ENCODE results near the gene C1orf159.

- TF ChIP-seq POLR2A (IDR thresholded peaks at IDR 0.05) (no peak), CTCF (IDR thresholded peaks at IDR 0.05) (no peak)
These were observed 39.4 kb upstream of the C1orf159 start for GRCh38 chr1:1155258-1155657.

Measured in sigmoid colon (tissue), 3 donors.